ENCODE data around the gene FCGR1A. TPM values are rescaled to one million over a fixed set of nuclear protein-coding genes. Genes with fewer than 3 reads are reported as not detected.

FCGR1A gene
- total and polyA plus RNA-seq, 2 of the 8 experiments (the other 6 are each of a cell fraction or from before 2014, with no cell fraction given): not detected

Other genes starting within 250 kb of the FCGR1A start
- 0.58 and 1.9 TPM in 2 replicates for gene PPIAL4C, start 198.8 kb upstream of the FCGR1A start, total RNA-seq (2021; fragmentation: NEBNext Ultra II Directional; extraction: Animal tissue kit (Norgen Biotek cat#: 25700))
- not detected in 2 replicates for gene PPIAL4C, start 198.8 kb upstream of the FCGR1A start, polyA plus RNA-seq (2011; rRNA removed)
- gene BOLA1, start 116.9 kb downstream of the FCGR1A start, total RNA-seq (2021; fragmentation: NEBNext Ultra II Directional; extraction: Animal tissue kit (Norgen Biotek cat#: 25700)): 8.1 and 13.1 TPM in 2 replicates
- gene BOLA1, start 116.9 kb downstream of the FCGR1A start, polyA plus RNA-seq (2011; rRNA removed): 15.4 and 24.6 TPM in 2 replicates
- 51.8 and 52.9 TPM in 2 replicates for gene SV2A, start 135.2 kb downstream of the FCGR1A start, total RNA-seq (2021; fragmentation: NEBNext Ultra II Directional; extraction: Animal tissue kit (Norgen Biotek cat#: 25700))
- 41.8 and 49.0 TPM in 2 replicates for gene SV2A, start 135.2 kb downstream of the FCGR1A start, polyA plus RNA-seq (2011; rRNA removed)
- gene SF3B4, start 145.1 kb downstream of the FCGR1A start, total RNA-seq (2021; fragmentation: NEBNext Ultra II Directional; extraction: Animal tissue kit (Norgen Biotek cat#: 25700)): 119 and 122 TPM in 2 replicates
- 81.1 and 114 TPM in 2 replicates for gene SF3B4, start 145.1 kb downstream of the FCGR1A start, polyA plus RNA-seq (2011; rRNA removed)
- gene MTMR11, start 154.2 kb downstream of the FCGR1A start, total RNA-seq (2021; fragmentation: NEBNext Ultra II Directional; extraction: Animal tissue kit (Norgen Biotek cat#: 25700)): 3.5 and 4.8 TPM in 2 replicates
- 3.3 and 3.7 TPM in 2 replicates for gene MTMR11, start 154.2 kb downstream of the FCGR1A start, polyA plus RNA-seq (2011; rRNA removed)
- 21.5 and 22.0 TPM in 2 replicates for gene OTUD7B, start 228.0 kb downstream of the FCGR1A start, total RNA-seq (2021; fragmentation: NEBNext Ultra II Directional; extraction: Animal tissue kit (Norgen Biotek cat#: 25700))
- 4.2 and 4.4 TPM in 2 replicates for gene OTUD7B, start 228.0 kb downstream of the FCGR1A start, polyA plus RNA-seq (2011; rRNA removed)